Measurements from ENCODE around the gene GPATCH4. TPM values are rescaled to one million over a fixed set of nuclear protein-coding genes. Genes with fewer than 3 reads are reported as not detected.

The GPATCH4 gene
- total RNA-seq = 7.7 and 11.5 TPM in 2 replicates

DNA sequence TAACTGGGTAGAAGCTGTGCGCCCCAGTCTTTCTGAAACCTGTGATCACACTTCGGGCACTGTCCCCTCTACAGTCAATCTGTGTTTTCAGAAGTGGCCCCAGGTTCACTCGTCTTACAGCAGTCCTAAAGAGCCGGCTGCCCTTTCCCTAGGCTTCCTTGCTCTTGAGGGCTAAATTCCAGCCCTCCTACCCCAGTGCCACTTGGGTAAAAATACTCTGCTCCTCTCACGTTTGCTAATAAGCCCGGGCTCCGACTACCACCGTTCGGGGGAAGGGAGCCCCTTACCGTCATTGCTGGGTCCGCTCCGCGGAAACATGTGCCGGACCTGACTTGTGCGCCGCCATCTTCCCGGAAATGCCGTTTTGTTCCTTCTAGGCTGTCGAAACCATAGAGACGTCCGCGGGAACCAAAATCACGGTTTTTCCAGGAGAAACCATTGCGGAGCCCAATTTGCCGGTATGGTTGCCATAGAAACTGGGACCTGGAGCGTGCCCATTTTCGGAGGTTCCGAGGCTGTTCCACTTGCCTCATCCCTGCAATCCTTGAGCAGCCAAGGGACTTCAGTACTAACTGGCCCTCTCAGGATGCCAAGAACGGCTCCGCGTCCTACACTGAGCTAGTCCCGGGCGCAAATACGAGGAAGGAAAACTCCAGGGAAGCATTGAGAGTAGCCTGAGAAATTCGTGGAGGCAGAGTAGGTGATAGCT lies at the start of gene GPATCH4:
GPATCH4 (minus strand) TSS at position 358 of the 709 bp plus-strand sequence.

DNA sequence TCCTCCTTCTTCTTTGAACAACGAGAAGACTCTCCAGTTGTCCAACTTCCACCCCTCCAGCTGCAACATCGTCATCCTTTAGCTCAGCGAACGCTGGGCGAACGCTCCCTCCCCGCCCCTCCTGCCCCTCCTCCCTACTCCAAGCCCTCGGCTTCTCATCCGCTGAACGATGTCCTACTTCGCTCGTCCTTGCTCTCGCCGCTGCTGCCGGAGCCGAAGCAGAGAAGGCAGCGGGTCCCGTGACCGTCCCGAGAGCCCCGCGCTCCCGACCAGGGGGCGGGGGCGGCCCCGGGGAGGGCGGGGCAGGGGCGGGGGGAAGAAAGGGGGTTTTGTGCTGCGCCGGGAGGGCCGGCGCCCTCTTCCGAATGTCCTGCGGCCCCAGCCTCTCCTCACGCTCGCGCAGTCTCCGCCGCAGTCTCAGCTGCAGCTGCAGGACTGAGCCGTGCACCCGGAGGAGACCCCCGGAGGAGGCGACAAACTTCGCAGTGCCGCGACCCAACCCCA lies 40.5 kb upstream of the GPATCH4 start, which contains the start of gene BCAN:
BCAN (plus strand) TSS at position 357 of the 504 bp plus-strand sequence. CDS start 3,938 bp downstream, outside the sequence.

GRCh38 chr1:156618853-156619581 lies 17.7 kb upstream of the GPATCH4 start, which contains the start of gene HAPLN2:
TSS of gene HAPLN2 (plus strand) at chr1:156619415. CDS start at chr1:156623491, 4,076 bp downstream.

DNA sequence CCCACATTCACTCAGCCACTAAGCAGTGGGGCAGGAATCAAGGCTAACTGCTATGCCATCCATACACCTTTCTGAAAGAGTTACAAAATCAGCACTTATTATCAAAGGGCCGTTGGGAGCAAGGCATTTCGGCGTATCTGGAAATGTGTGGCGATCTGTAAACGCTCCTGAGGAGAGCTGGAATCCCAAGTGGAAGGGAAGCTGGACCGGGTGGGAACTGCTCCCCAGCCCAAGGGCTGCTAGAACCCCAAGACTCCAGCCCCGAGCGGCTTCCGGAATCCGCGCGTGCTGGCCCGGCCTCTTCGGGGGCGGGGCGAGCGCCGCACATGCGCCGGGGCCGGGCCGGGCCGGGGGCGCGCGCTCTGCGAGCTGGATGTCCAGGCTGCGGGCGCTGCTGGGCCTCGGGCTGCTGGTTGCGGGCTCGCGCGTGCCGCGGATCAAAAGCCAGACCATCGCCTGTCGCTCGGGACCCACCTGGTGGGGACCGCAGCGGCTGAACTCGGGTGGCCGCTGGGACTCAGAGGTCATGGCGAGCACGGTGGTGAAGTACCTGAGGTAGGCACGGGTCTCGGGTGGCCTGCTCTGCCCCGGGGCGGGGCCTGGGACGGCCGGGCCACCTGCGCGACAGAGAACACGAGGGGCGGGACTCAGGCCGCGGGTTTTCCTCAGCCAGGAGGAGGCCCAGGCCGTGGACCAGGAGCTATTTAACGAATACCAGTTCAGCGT lies 9.7 kb downstream of the GPATCH4 start, which contains the start of gene NAXE:
NAXE (plus strand) TSS at position 345 of the 726 bp plus-strand sequence; CDS start at position 374, 29 bp downstream.

DNA sequence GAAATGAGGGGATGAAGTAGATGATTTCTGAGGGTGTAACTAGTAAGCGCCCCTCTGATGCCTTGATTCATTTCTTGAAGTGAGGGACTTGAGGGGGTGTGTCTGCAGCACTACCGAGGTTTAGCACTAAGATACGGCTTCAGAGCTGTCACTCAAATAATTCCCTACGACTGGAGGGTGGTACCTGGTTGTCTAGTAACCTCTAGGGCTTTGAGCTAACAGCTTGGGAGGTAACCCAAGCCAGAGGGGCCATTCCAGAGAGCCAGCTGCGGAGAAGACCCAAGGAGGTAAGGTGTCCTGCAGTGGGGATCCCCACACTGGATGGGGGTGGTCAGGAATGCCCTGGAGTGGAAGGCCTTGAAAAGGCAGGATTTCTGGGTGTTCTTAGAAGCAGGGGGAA lies 21.8 kb downstream of the GPATCH4 start, which contains the start of gene TTC24:
TTC24 (plus strand) TSS at position 252 of the 400 bp plus-strand sequence. CDS start 1,642 bp downstream, outside the sequence.

GRCh38 chr1:156571919-156572662 lies 29.2 kb downstream of the GPATCH4 start, which contains the start of gene IQGAP3:
TSS of gene IQGAP3 (minus strand) at chr1:156572565. CDS start at chr1:156572529, 36 bp downstream.

Other genes starting within 250 kb of the GPATCH4 start
- 0.10 TPM in 1 of 2 replicates, not detected in the other for gene RHBG, start 232.3 kb downstream of the GPATCH4 start, total RNA-seq
- 17.8 and 21.3 TPM in 2 replicates for gene MEF2D, start 100.7 kb downstream of the GPATCH4 start, total RNA-seq
- 0.87 and 1.5 TPM in 2 replicates for gene IQGAP3, start 28.9 kb downstream of the GPATCH4 start, total RNA-seq
- gene TTC24, start 21.8 kb downstream of the GPATCH4 start, total RNA-seq = not detected in 2 replicates
- gene NAXE, start 9.7 kb downstream of the GPATCH4 start, total RNA-seq = 38.4 and 52.2 TPM in 2 replicates
- gene HAPLN2, start 17.9 kb upstream of the GPATCH4 start, total RNA-seq = 2.2 TPM in 1 of 2 replicates, not detected in the other
- gene BCAN, start 40.6 kb upstream of the GPATCH4 start, total RNA-seq = 0.06 TPM in 1 of 2 replicates, not detected in the other
- gene NES, start 75.9 kb upstream of the GPATCH4 start, total RNA-seq = 27.0 and 30.6 TPM in 2 replicates
- gene CRABP2, start 104.1 kb upstream of the GPATCH4 start, total RNA-seq = 17.6 and 27.8 TPM in 2 replicates
- gene METTL25B, start 127.0 kb upstream of the GPATCH4 start, total RNA-seq = 13.1 and 14.9 TPM in 2 replicates
- 11.8 and 15.8 TPM in 2 replicates for gene ISG20L2, start 127.3 kb upstream of the GPATCH4 start, total RNA-seq
- gene MRPL24, start 139.6 kb upstream of the GPATCH4 start, total RNA-seq = 63.6 and 72.1 TPM in 2 replicates
- 170 TPM in 2 replicates for gene HDGF, start 150.2 kb upstream of the GPATCH4 start, total RNA-seq
- 33.4 and 33.7 TPM in 2 replicates for gene PRCC, start 166.1 kb upstream of the GPATCH4 start, total RNA-seq
- 0.37 and 0.88 TPM in 2 replicates for gene SH2D2A, start 215.4 kb upstream of the GPATCH4 start, total RNA-seq